ENCODE data around the gene ALOX12.

GRCh38 chr17:6948976-6949375 lies 46.9 kb upstream of the ALOX12 start:
- TF ChIP-seq CTCF (IDR thresholded peaks at IDR 0.05 in 4 of 5, conservative IDR thresholded peaks at IDR 0.05 in 1 of 5), result no peak
- no peak for TF ChIP-seq POLR2A (IDR thresholded peaks at IDR 0.05)

Measured in gastrocnemius medialis (tissue), 4 donors.